ENCODE data around the gene SUGP1.

SUGP1 gene

DNA sequence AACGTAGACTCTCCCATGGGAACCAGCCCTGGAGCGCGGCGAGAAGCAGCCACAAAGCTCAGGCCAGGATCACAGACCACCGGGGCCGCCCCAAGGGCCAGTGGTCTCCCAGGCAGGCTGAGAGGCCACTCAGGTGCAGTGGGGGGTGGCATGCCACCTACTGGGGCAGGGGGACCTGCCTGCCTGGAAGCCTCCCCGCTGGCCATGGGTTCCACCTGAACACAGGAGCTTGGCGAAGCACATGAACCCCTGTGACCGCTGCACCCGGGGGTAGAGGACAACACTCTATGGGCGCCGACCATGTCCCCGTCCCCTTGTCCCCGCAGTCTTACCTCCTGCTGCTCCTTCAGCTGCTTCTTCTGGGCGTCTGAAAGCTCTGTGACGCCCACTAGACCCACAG lies 40.5 kb downstream of the SUGP1 start:
- no peak overlapping the region for H3K4me3 ChIP-seq (ENCODE audit: severe bottlenecking)
- ATAC-seq (ENCODE audit: low read depth) (no peak), DNase-seq (ENCODE audit: low spot score) (no peak)
- peaks cover 23% of the 10 kb centered on the region for H3K36me3 ChIP-seq (ENCODE audit: low read depth)
- no peaks in the 10 kb centered on the region for H3K4me1 ChIP-seq (ENCODE audit: insufficient read depth, poor library complexity, severe bottlenecking)
- H3K27me3 ChIP-seq (ENCODE audit: insufficient read depth, poor library complexity, severe bottlenecking), result no peaks in the 10 kb centered on the region
- H3K27ac ChIP-seq (ENCODE audit: poor library complexity, severe bottlenecking), result no peak overlapping the region
- no peaks in the 10 kb centered on the region for H3K9me3 ChIP-seq (ENCODE audit: severe bottlenecking)
- TF ChIP-seq, protein P1, sequence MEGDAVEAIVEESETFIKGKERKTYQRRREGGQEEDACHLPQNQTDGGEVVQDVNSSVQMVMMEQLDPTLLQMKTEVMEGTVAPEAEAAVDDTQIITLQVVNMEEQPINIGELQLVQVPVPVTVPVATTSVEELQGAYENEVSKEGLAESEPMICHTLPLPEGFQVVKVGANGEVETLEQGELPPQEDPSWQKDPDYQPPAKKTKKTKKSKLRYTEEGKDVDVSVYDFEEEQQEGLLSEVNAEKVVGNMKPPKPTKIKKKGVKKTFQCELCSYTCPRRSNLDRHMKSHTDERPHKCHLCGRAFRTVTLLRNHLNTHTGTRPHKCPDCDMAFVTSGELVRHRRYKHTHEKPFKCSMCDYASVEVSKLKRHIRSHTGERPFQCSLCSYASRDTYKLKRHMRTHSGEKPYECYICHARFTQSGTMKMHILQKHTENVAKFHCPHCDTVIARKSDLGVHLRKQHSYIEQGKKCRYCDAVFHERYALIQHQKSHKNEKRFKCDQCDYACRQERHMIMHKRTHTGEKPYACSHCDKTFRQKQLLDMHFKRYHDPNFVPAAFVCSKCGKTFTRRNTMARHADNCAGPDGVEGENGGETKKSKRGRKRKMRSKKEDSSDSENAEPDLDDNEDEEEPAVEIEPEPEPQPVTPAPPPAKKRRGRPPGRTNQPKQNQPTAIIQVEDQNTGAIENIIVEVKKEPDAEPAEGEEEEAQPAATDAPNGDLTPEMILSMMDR (IDR thresholded peaks at IDR 0.05; ENCODE audit: poor library complexity, severe bottlenecking), result no peak

DNA sequence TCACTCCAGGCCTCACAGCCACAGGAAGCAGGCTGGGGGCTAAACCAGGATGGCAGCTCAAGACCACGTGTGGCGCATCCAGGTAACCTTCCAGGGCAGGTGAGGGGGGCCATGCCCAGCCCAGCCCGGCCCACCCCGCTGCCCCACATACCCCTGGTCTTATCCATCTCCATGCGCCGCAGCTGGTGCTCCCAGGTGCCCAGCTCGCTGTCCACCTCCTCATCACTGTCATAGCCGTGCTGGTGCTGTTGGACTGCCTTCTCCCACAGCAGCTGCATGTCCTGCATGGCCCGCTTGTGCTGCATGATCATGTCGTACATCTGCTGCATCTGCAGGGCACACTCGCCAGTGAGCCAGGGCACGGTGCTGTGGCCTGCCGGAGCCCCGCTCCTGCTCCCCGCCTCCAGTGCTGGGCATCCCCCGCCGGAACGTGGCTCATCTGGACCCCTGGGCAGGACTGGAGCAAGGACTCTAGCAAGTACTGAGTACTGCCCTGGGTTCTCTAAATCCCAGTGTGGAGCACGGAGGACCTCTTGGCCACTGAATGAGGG lies 41.2 kb downstream of the SUGP1 start:
- ATAC-seq (ENCODE audit: low read depth), result no peak
- no peak for DNase-seq (ENCODE audit: low spot score)
- Histone ChIP-seq H3K36me3 (ENCODE audit: low read depth) (peaks cover 16% of the 10 kb centered on the region), H3K4me1 (ENCODE audit: insufficient read depth, poor library complexity, severe bottlenecking) (no peaks in the 10 kb centered on the region), H3K27me3 (ENCODE audit: insufficient read depth, poor library complexity, severe bottlenecking) (no peaks in the 10 kb centered on the region), H3K27ac (ENCODE audit: poor library complexity, severe bottlenecking) (no peak overlapping the region), H3K4me3 (ENCODE audit: severe bottlenecking) (no peak overlapping the region), H3K9me3 (ENCODE audit: severe bottlenecking) (no peaks in the 10 kb centered on the region)
- TF ChIP-seq, protein P1 (IDR thresholded peaks at IDR 0.05; ENCODE audit: poor library complexity, severe bottlenecking), result no peak

DNA sequence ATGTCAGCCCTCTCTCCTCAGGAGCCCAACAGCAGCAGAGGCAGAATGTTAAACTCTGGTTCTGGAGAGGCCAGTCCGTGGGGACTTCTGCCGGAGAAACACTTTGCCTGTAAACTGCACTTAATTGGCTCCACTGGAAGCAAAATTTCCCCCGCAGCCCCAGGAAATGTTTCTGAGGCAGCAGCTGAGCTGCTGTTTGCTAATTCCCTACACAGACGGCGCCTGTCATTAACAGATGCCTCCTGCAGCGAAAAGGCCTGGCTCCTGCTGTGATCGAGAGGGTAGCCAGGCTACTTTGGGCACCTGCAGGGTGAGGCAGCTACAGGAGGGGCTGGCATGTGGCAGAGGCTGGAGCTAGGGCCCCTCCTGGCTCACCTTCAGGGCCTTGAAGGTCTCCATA lies 42.0 kb downstream of the SUGP1 start:
- Histone ChIP-seq H3K27ac (ENCODE audit: poor library complexity, severe bottlenecking) (no peak overlapping the region), H3K36me3 (ENCODE audit: low read depth) (peaks cover 10% of the 10 kb centered on the region), H3K4me1 (ENCODE audit: insufficient read depth, poor library complexity, severe bottlenecking) (no peaks in the 10 kb centered on the region), H3K4me3 (ENCODE audit: severe bottlenecking) (no peak overlapping the region), H3K27me3 (ENCODE audit: insufficient read depth, poor library complexity, severe bottlenecking) (no peaks in the 10 kb centered on the region), H3K9me3 (ENCODE audit: severe bottlenecking) (no peaks in the 10 kb centered on the region)
- ATAC-seq (ENCODE audit: low read depth) (no peak), DNase-seq (ENCODE audit: low spot score) (no peak)
- TF ChIP-seq, protein P1 (IDR thresholded peaks at IDR 0.05; ENCODE audit: poor library complexity, severe bottlenecking), result no peak

DNA sequence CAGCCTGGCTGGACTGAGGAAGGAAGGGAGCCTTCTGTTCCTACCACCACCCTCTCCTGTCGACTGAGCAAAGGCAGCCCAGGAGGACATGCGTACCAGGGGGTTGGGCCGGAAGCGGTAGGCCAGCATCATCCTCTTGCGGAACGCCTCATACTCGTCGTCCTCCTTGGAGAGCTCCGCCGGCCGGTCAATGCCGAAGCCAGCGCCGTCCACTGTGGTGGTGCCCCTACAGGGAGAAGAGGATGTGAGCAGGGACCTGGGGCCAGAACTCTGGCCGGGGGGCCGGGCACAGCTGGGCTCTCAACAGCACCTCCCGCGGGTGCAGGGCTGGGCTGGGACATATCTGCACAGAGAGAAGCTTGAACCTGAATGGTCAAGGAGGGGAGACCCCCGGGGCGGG lies 43.5 kb downstream of the SUGP1 start:
- TF ChIP-seq, protein P1 (IDR thresholded peaks at IDR 0.05; ENCODE audit: poor library complexity, severe bottlenecking), result no peak
- peaks cover 9% of the 10 kb centered on the region; the same call in 1 of the 2 replicates for H3K36me3 ChIP-seq (ENCODE audit: low read depth)
- DNase-seq (ENCODE audit: low spot score) (no peak), ATAC-seq (ENCODE audit: low read depth) (no peak)
- no peaks in the 10 kb centered on the region for H3K4me1 ChIP-seq (ENCODE audit: insufficient read depth, poor library complexity, severe bottlenecking)
- no peak overlapping the region for H3K4me3 ChIP-seq (ENCODE audit: severe bottlenecking)
- H3K27me3 ChIP-seq (ENCODE audit: insufficient read depth, poor library complexity, severe bottlenecking), result peaks cover 3% of the 10 kb centered on the region
- no peak overlapping the region for H3K27ac ChIP-seq (ENCODE audit: poor library complexity, severe bottlenecking)
- H3K9me3 ChIP-seq (ENCODE audit: severe bottlenecking), result no peaks in the 10 kb centered on the region

DNA sequence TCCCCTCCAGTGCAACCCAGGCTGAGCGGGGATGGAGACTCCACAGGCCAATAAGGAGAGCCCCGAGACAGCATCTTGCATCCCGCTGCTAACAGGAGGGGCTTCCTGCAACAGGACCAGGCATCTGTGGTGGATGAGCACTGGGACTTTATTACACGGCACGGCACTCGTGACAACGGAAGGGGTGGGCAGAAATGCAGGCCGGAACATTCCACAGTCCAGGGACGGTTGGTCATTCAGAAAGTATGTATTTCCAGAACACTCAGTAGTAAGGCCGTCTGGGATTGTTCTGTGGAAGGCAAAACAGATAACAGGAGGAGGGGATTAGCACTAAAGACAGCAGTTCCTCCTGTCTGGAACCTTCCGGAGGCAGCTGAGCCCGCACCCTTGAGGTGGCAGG lies 43.9 kb downstream of the SUGP1 start:
- no peak overlapping the region for H3K4me3 ChIP-seq (ENCODE audit: severe bottlenecking)
- H3K27me3 ChIP-seq (ENCODE audit: insufficient read depth, poor library complexity, severe bottlenecking), result peaks cover 3% of the 10 kb centered on the region
- TF ChIP-seq, protein P1 (IDR thresholded peaks at IDR 0.05; ENCODE audit: poor library complexity, severe bottlenecking), result no peak
- H3K27ac ChIP-seq (ENCODE audit: poor library complexity, severe bottlenecking), result no peak overlapping the region
- H3K9me3 ChIP-seq (ENCODE audit: severe bottlenecking), result no peaks in the 10 kb centered on the region
- peaks cover 9% of the 10 kb centered on the region; the same call in 1 of the 2 replicates for H3K36me3 ChIP-seq (ENCODE audit: low read depth)
- DNase-seq (ENCODE audit: low spot score) (no peak), ATAC-seq (ENCODE audit: low read depth) (no peak)
- no peaks in the 10 kb centered on the region for H3K4me1 ChIP-seq (ENCODE audit: insufficient read depth, poor library complexity, severe bottlenecking)
